ENCODE results near the gene UCP2.

Gene UCP2

GRCh38 chr11:73945396-73945795 is 37.2 kb downstream of the UCP2 start:
- TF ChIP-seq CTCF (IDR thresholded peaks at IDR 0.05): no peak

- no peak for TF ChIP-seq CTCF (IDR thresholded peaks at IDR 0.05)
These were observed 37.7 kb downstream of the UCP2 start for GRCh38 chr11:73944901-73945300.

GRCh38 chr11:73944085-73944484 is 38.6 kb downstream of the UCP2 start:
- no peak for TF ChIP-seq CTCF (IDR thresholded peaks at IDR 0.05)

GRCh38 chr11:73942010-73942409 is 40.6 kb downstream of the UCP2 start:
- no peak for TF ChIP-seq CTCF (IDR thresholded peaks at IDR 0.05)

GRCh38 chr11:73940801-73941570 is 41.7 kb downstream of the UCP2 start:
- no peak for TF ChIP-seq CTCF (IDR thresholded peaks at IDR 0.05)

- TF ChIP-seq CTCF (IDR thresholded peaks at IDR 0.05): no peak
These were observed 43.5 kb downstream of the UCP2 start for GRCh38 chr11:73939096-73939495.

GRCh38 chr11:73932781-73933180 is 49.9 kb downstream of the UCP2 start:
- no peak for TF ChIP-seq CTCF (IDR thresholded peaks at IDR 0.05)

GRCh38 chr11:73931951-73932350 is 50.7 kb downstream of the UCP2 start:
- TF ChIP-seq CTCF (IDR thresholded peaks at IDR 0.05): no peak
